ENCODE measurements around the gene CCNYL1. TPM values are rescaled to one million over a fixed set of nuclear protein-coding genes. Genes with fewer than 3 reads are reported as not detected.

Gene CCNYL1
- total RNA-seq, 1 experiment from 2014 or later: 40.7 TPM

DNA sequence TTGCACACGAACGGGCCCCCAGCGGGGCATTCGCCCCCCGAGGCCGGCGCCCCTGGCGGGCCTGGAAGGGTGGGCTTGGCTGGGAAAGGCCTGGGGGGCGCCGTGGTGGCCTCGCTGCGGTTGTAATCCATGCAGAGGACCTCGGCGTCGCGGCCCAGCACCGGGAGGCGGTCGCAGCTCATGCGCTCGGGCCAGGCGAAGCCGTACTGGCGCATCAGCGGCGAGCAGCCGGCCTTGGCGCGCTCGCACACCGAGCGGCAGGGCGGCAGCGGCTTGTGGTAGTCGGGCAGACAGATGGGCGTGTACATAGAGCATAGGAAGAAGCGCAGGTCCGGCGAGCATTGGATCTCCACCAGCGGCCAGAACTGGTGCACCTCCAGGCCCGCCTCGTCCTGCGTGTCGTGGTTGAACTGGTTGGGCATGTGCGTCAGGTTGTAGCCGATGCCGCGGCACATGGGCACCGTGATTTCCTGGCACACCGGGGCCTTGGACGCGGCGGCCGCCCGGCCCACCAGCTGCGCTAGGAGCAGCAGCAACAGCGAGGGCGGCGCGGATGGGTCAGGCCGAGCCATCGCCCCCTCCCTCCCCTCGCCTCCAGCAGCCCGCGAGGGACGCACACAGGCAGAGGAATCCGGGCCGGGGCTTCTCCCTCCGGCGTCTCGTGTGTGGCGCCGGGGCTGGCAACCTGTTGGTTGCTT is 56.9 kb downstream of the CCNYL1 start:
- no peaks in the 10 kb centered on the region for H3K9me3 ChIP-seq
- H3K9me3 Mint-ChIP-seq (ENCODE audit: unreplicated experiment): no peaks in the 10 kb centered on the region
- peak overlapping the region; percentile 88 for H3K27ac Mint-ChIP-seq (ENCODE audit: unreplicated experiment)
- H3K4me3 Mint-ChIP-seq (ENCODE audit: unreplicated experiment): peak overlapping the region; percentile 96
- H3K4me1 ChIP-seq: peaks cover 72% of the 10 kb centered on the region
- ChIA-PET CTCF (interaction anchor here (0.8 to 1.0 kb wide), 3 partner anchors 45 to 272 kb away, joined by 3 to 4 read pairs (median 3); no protein-coding TSS in a partner anchor), POLR2A (interaction anchor here (0.6 to 1.5 kb wide), 4 partner anchors 18 to 272 kb away, joined by 3 to 9 read pairs (median 4); no protein-coding TSS in a partner anchor)
- peaks cover 77% of the 10 kb centered on the region for H3K36me3 Mint-ChIP-seq (ENCODE audit: insufficient read depth, unreplicated experiment)
- peaks cover 9% of the 10 kb centered on the region for H3K36me3 ChIP-seq (ENCODE audit: control insufficient read depth, insufficient read depth, low read length)
- H3K4me3 ChIP-seq (ENCODE audit: low read depth, low read length): peak overlapping the region; percentile 81
- no TSS peak for BruUV-seq (replicated peaks)
- peaks cover 60% of the 10 kb centered on the region for H3K4me1 Mint-ChIP-seq (ENCODE audit: low read depth, unreplicated experiment)
- intact Hi-C loops (cut with micrococcal nuclease; ENCODE audit: unreplicated experiment): loop anchor here (2.0 to 5.0 kb wide), 2 partner anchors 162 to 184 kb away; no protein-coding TSS in a partner anchor
- TF ChIP-seq, protein P1, sequence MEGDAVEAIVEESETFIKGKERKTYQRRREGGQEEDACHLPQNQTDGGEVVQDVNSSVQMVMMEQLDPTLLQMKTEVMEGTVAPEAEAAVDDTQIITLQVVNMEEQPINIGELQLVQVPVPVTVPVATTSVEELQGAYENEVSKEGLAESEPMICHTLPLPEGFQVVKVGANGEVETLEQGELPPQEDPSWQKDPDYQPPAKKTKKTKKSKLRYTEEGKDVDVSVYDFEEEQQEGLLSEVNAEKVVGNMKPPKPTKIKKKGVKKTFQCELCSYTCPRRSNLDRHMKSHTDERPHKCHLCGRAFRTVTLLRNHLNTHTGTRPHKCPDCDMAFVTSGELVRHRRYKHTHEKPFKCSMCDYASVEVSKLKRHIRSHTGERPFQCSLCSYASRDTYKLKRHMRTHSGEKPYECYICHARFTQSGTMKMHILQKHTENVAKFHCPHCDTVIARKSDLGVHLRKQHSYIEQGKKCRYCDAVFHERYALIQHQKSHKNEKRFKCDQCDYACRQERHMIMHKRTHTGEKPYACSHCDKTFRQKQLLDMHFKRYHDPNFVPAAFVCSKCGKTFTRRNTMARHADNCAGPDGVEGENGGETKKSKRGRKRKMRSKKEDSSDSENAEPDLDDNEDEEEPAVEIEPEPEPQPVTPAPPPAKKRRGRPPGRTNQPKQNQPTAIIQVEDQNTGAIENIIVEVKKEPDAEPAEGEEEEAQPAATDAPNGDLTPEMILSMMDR (IDR thresholded peaks at IDR 0.05; ENCODE audit: insufficient read depth in 1 of 2, low read depth in 1 of 2, low read length in 1 of 2, severe bottlenecking in 1 of 2, unreplicated experiment in 1 of 2): no peak
- DNase-seq: peak; percentile 59 to 60
- H3K27me3 Mint-ChIP-seq (ENCODE audit: insufficient read depth, unreplicated experiment): no peaks in the 10 kb centered on the region
- no peaks in the 10 kb centered on the region for H3K27me3 ChIP-seq (replicated peaks; ENCODE audit: control insufficient read depth, insufficient read depth, low read length)

- no peaks in the 10 kb centered on the region for H3K27me3 Mint-ChIP-seq (ENCODE audit: insufficient read depth, unreplicated experiment)
- TF ChIP-seq, protein P1 (IDR thresholded peaks at IDR 0.05; ENCODE audit: insufficient read depth in 1 of 2, low read depth in 1 of 2, low read length in 1 of 2, severe bottlenecking in 1 of 2, unreplicated experiment in 1 of 2): no peak
- TSS peak; percentile 5 for BruUV-seq (replicated peaks)
Observed at GRCh38 chr2:207768866-207769596, 57.6 kb downstream of the CCNYL1 start.

More at GRCh38 chr2:207768866-207769596, 57.6 kb downstream of the CCNYL1 start:
- intact Hi-C loops (cut with micrococcal nuclease; ENCODE audit: unreplicated experiment): loop anchor here (1.0 to 5.0 kb wide), 9 partner anchors 22 to 271 kb away; no protein-coding TSS in a partner anchor
- ChIA-PET CTCF (interaction anchor here (0.8 to 1.6 kb wide), 14 partner anchors 13 to 303 kb away, joined by 3 to 11 read pairs (median 4); no protein-coding TSS in a partner anchor), POLR2A (interaction anchor here (0.5 to 1.5 kb wide), 11 partner anchors 19 to 506 kb away, joined by 3 to 20 read pairs (median 4); partner anchors contain the start of gene CCNYL1)
- Mint-ChIP-seq H3K27ac (ENCODE audit: unreplicated experiment) (peak overlapping the region; percentile 88), H3K4me1 (ENCODE audit: low read depth, unreplicated experiment) (peaks cover 56% of the 10 kb centered on the region), H3K4me3 (ENCODE audit: unreplicated experiment) (peak overlapping the region; percentile 96), H3K36me3 (ENCODE audit: insufficient read depth, unreplicated experiment) (peaks cover 70% of the 10 kb centered on the region), H3K9me3 (ENCODE audit: unreplicated experiment) (no peaks in the 10 kb centered on the region)
- H3K27me3 ChIP-seq (replicated peaks; ENCODE audit: control insufficient read depth, insufficient read depth, low read length): no peaks in the 10 kb centered on the region
- peaks cover 68% of the 10 kb centered on the region for H3K4me1 ChIP-seq
- no peaks in the 10 kb centered on the region for H3K9me3 ChIP-seq
- peak; percentile 42 to 46 for DNase-seq
- H3K36me3 ChIP-seq (ENCODE audit: control insufficient read depth, insufficient read depth, low read length): peaks cover 9% of the 10 kb centered on the region
- peak overlapping the region; percentile 81 for H3K4me3 ChIP-seq (ENCODE audit: low read depth, low read length)

Data from Caco-2 (cell line).